ENCODE results near the gene NIPAL1.
"Not testable (repeated sequence)": the region's sequence is repeated elsewhere in the genome, so short reads cannot be mapped to it uniquely, and the experiment has no call there.

Gene NIPAL1

GRCh38 chr4:48016141-48017107, at the start of gene NIPAL1, which contains the start of gene CNGA1:
Gene NIPAL1, plus strand, starts transcription at chr4:48016772. Its CDS starts 68 bp downstream, at chr4:48016840.
Gene CNGA1, minus strand, starts transcription at chr4:48016681. Its CDS starts 63,992 bp downstream, at chr4:47952689.
- peak; percentile 65 for DNase-seq

DNA sequence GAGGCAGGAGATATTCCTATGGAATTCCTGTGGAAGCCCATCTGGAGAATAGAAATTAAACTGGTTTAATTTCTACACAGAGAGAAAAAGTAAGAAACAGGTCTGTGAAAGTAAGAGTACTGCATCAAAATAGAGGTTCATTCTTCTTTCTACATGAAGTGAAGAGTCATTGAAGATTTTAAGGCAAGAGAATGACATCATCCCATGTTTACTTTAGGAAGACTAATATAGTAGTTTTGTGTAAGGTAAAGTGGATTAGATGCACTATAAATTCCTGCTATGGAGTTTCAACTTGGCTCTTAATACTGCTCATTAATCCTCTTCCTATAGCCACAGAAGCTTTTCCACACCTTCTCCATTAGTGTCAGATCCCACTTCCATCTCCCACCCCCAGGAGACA, 47.7 kb upstream of the NIPAL1 start:
- no peak for DNase-seq

DNA sequence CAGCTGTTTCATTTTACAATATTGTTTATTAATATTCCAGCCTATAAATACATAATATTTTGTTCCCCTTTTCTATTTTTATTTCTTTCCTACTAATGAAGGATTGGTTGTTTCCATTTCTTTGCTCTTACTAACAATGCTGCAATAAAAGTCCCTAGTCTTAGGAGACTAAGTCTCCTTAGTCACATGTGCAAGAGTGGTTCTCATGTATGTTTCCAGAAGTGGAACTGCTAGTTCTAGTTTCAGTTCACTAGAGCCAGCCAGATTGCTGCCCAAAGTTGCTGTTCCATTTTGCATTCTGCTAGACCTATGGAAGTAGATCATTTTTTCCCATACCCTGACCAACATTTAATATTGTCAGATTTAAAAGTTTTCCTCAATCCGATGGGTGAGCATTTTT, 44.4 kb upstream of the NIPAL1 start:
- DNase-seq: no peak

GRCh38 chr4:47972721-47973120, 43.9 kb upstream of the NIPAL1 start:
- no peak for DNase-seq

GRCh38 chr4:47974566-47974965, 42.0 kb upstream of the NIPAL1 start:
- no peak for DNase-seq

DNA sequence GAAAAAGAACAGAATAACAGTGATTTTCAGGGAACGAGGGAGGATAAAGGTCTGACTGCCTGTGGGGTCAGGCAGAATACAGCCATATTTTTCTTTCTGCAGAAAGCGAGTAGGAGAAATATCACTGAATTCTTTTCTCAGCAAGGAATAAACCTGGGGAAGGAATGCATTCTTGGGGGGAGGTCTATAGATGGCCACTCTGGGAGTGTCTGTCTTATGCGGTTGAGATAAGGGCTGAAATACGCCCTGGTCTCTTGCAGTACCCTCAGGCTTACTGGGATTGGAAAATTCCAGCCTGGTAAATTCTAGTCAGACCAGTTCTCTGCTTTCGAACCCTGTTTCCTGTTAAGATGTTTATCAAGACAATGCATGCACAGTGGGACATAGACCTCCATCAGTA, 26.4 kb upstream of the NIPAL1 start:
- no peak for DNase-seq

DNA sequence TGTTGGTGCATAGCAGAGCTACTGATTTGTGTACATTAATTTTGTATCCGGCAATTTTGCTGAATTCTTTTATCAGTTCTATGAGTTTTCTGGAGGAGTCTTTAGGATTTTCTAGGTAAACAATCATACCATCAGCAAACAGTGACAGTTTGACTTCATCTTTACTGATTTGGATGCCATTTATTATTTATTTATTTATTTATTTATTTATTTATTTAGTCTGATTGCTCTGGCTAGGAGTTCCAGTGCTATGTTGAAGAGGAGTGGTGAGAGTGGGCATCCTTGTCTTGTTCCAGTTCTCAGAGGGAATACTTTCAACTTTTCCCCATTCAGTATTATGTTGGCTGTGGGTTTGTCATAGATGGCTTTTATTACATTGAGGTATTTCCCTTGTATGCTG, 24.1 kb upstream of the NIPAL1 start:
- DNase-seq: not testable (repeated sequence)

DNA sequence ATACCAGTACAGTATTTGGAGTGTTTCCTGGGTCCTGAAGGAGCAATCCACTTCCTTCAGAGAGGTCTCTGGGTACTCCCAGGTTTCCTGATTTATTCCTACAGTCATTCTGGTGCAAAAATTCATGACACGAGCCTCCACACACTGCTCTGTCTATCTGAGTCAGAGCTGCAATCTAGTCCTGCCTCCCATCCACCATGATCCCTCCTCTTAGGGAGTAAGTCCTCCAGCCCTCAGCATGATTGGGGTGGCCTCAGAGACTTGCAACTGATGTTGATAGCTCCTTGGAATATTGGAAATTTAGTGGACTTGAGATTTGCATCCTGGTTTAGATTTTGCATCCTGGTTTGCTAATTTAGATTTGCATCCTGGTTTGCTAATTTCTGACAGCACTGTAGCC, 20.6 kb upstream of the NIPAL1 start:
- DNase-seq: no peak

DNA sequence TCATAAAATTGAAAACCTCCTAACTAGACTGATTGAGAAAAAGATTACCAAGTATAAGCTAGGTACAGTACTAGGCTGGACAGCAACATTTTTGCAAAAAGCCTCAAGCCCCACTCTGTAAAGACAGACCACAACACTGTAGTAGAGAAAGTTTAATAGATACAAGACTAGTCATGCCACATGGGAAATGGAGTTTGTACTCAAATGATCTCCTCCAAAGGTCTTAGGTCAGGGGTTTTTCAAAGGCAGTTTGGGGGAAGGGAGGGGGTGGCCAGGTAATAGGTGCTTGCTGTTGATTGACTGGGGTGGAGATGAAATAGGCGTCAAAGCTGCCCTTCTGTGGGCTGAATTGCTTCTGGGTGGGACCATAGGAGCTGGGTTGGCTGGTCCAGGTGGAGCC, 14.3 kb upstream of the NIPAL1 start:
- no peak for DNase-seq

- DNase-seq: peak; percentile 36
These were observed 13.0 kb upstream of the NIPAL1 start for GRCh38 chr4:48003568-48003967.

DNA sequence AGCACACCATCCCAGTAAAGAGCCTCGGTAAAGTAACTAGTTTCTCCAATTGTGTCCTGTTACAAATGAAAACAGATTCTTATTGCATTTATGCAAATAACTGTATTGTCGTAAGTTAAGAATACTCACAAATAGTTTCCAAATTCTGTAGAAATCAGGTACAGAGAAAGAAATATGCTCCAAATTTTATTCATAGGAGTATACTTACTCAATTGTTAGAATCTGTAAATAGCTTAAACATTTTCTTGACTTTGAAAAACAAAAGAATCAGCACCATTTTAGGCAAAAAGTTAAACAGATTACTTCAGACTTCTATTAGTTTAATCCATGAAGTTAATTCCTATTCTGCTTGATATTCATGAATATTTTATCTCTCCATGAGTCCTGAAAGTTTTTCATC, 10.8 kb upstream of the NIPAL1 start:
- DNase-seq: no peak

DNA sequence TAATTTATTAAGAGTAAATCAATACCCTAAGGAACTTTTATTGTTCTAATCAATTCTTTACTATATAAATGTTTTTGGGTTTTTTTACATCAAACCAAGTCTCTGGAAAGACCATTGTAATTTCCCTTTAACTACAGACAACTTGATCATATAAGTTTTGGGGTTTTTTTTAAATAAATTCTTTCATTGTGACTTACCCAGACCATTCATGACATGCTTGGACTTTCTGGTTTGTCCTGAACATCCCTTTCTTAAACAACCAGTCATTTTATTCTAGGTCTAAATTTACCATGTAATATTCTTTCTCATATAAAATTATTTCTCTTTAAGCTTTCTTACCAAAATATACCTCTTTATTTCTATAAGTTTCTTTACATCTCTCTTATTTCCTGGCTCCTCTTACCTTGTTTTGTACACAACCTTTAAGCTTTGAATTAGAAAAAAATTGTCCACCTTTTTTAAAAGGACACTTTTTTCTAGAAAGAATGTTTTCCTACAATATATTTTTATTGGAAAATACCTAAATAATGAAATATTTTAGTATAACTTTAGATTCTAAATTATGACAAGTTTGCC, 8.5 kb upstream of the NIPAL1 start:
- DNase-seq: no peak

GRCh38 chr4:48010906-48011305, 5.7 kb upstream of the NIPAL1 start:
- DNase-seq: not testable (repeated sequence)

- no peak for DNase-seq
These were observed 4.8 kb upstream of the NIPAL1 start for GRCh38 chr4:48011722-48012121.

DNA sequence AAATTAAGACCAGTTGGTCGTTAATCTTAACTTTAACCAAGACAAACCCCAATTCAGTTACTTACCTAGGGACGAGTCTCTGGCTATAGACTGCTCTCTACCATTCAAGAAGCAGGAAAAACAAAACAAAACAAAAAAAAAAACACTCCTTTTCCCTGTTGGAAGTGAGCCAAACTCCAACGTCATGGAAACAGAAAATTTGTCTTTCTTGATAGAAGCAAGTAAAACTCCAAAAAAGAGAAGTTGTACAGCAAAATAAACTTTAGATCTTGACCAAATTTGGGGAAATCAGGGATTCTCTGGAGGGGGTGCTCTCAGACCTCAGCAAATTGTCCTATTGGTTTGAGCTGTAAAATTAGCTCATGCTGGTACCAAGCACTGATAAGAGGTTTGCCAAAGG, 3.7 kb upstream of the NIPAL1 start:
- DNase-seq: no peak

DNA sequence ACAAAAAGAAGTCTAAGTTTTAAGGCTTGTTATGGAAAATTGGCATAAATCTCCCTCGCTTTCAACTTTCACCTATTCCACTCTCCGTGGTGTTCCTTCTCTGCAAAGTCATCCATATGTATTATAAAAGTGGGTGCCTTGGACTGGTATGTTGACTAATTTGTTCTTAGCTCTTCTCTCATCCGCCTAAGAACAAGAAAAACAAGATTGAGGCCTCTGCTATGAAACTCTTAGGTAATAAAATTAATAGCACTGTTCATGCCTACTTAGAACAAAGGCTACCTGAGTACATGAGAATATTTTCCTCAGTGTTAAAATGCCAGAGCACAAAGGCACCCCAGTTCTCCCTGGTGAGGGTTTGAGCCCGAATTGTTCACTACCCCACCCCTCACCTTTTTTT, 1.4 kb upstream of the NIPAL1 start:
- no peak for DNase-seq

- no peak for DNase-seq
These were observed 894 bp upstream of the NIPAL1 start for GRCh38 chr4:48015678-48016077.

- peak; percentile 2 for DNase-seq
These were observed 568 bp downstream of the NIPAL1 start for GRCh38 chr4:48017108-48017571.

GRCh38 chr4:48018112-48018511, 1.5 kb downstream of the NIPAL1 start:
- DNase-seq: no peak

GRCh38 chr4:48021100-48021499, 4.5 kb downstream of the NIPAL1 start:
- no peak for DNase-seq

DNA sequence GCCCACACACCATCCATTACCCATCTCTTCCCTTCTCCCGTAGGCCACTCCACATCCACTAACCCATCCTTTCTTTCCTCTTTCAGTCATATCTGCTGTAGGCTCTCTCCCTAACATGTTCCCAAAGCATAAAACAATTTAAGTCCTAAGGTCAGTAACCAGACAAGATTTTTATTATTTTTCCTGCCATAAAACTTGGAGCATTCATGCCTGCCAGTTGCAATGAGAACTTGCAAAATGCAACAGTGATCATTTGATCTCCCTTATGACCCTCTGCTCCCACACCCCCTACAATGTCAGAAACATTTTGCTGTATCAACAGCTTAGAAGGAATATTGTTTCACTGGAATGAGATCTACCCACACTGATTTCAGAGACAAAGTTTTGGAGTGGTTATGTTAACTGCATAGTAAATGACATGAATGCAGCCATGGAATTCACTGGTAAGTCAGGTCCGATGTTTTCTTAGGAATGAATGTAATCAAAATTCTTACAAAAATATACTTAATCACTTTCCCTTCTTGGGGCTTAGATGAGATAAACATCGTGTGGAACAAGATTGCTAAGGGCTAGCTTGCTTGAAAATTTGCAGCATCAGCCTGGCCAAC, 5.7 kb downstream of the NIPAL1 start:
- no peak for DNase-seq

GRCh38 chr4:48024522-48024921, 8.0 kb downstream of the NIPAL1 start:
- DNase-seq: no peak

DNA sequence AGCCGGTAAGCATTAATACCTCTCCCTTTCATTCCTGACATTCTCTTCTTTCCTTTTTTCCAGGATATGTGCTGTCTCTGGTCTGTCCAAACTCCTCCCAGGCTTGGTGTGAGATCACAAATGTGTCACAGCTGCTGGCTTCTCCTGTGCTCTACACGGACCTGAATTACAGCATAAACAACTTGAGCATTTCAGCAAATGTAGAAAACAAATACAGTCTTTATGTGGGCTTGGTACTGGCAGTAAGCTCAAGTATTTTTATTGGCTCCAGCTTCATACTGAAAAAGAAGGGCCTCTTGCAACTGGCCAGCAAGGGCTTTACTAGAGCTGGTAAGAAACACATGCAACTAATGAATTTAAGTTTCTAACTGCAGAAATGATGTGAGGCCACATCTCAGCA, 8.4 kb downstream of the NIPAL1 start:
- DNase-seq: no peak

GRCh38 chr4:48027653-48028052, 11.1 kb downstream of the NIPAL1 start:
- no peak for DNase-seq
